Panc1 (cell line): Measurements from ENCODE around the gene RPS6KA3. TPM values are rescaled to one million over a fixed set of nuclear protein-coding genes. Genes with fewer than 3 reads are reported as not detected.

Source experiments
- ATAC-seq: fragments of 200-7000 bp; cut with Tn5 transposase; 2 replicates; pipeline ENCODE4 v1.9.1; 2020; ENCODE audit warnings: mild to moderate bottlenecking, moderate library complexity
- BruUV-seq: library from RNA; stranded (reverse); fragments of 400-500 nt; replicated peaks from 2 replicates; lab custom pipeline; 2021; lab: Mats Ljungman, UMichigan
- CTCF ChIA-PET: fragments of 300-600 bp; sonication (Branson Sonifier 250); formaldehyde crosslinking; loops from one replicate; lab custom pipeline; 2022; ENCODE audit warnings: antibody characterized with exemption; lab: Charles Lee
- POLR2A ChIA-PET: fragments of 300-600 bp; sonication (Branson Sonifier 250); formaldehyde crosslinking; loops from one replicate; lab custom pipeline; 2022; ENCODE audit warnings: antibody characterized with exemption; lab: Charles Lee
- DNase-seq: peaks from one replicate; pipeline ENCODE4 v3.0.0-alpha.2; 2010; ENCODE audit warnings: low read depth, low spot score
- H3K27ac ChIP-seq: 2 replicates; pipeline ENCODE4 v1.5.1; 2011; ENCODE audit warnings: mild to moderate bottlenecking, low read length, inconsistent platforms
- H3K27me3 ChIP-seq: fragments of 200-500 bp; sonication (Bioruptor generic); 2 replicates; pipeline ENCODE4 v1.6.0; 2014; ENCODE audit warnings: low read length, inconsistent platforms; ENCODE audit not compliant: control insufficient read depth, insufficient read depth
- H3K36me3 ChIP-seq: fragments of 200-500 bp; sonication (Bioruptor generic); 2 replicates; pipeline ENCODE4 v1.5.1; 2014; ENCODE audit warnings: inconsistent platforms, mild to moderate bottlenecking, low read length, moderate library complexity; ENCODE audit not compliant: control insufficient read depth, insufficient read depth
- H3K4me1 ChIP-seq: 2 replicates; pipeline ENCODE4 v1.5.1; 2011; ENCODE audit warnings: inconsistent platforms, mild to moderate bottlenecking, low read length, moderate library complexity; ENCODE audit not compliant: control insufficient read depth, insufficient read depth
- H3K4me3 ChIP-seq, 2 experiments: 2 replicates each; pipeline ENCODE4 v1.5.1; 2011 to 2012; ENCODE audit warnings: low read depth in 2 of 2, low read length in 2 of 2, mild to moderate bottlenecking in 2 of 2, inconsistent platforms in 1 of 2, moderate library complexity in 1 of 2
- H3K9me3 ChIP-seq: fragments of 200-500 bp; sonication (Bioruptor generic); 2 replicates; pipeline ENCODE4 v1.5.1; 2014; ENCODE audit warnings: low read depth, mild to moderate bottlenecking, inconsistent platforms, low read length, moderate library complexity; ENCODE audit not compliant: control insufficient read depth, insufficient read depth
- CTCF ChIP-seq: fragments of 450-650 bp; IDR thresholded peaks from 2 replicates; pipeline ENCODE4 v1.5.1; 2017; ENCODE audit warnings: mild to moderate bottlenecking
- POLR2AphosphoS5 ChIP-seq: IDR thresholded peaks from 2 replicates; pipeline ENCODE4 v1.6.1; 2012; ENCODE audit warnings: mild to moderate bottlenecking, low read depth, low read length, moderate library complexity
- SIN3A ChIP-seq: IDR thresholded peaks from 2 replicates; pipeline ENCODE4 v1.6.1; 2012; ENCODE audit warnings: low read depth, mild to moderate bottlenecking, low read length, moderate library complexity, borderline replicate concordance; ENCODE audit not compliant: insufficient read depth
- TCF7L2 ChIP-seq: IDR thresholded peaks from 2 replicates; pipeline ENCODE4 v1.6.1; 2011; ENCODE audit warnings: mild to moderate bottlenecking, low read depth, low read length, inconsistent platforms
- in situ Hi-C: cut with HindIII; loops from 2 replicates; pipeline ENCODE4 v1.10.0; 2016; ENCODE audit warnings: low sequenced_read_pairs, low pct_unique_long_range_greater_than_20kb
- intact Hi-C: fragments of 100-400 bp; cut with micrococcal nuclease; formaldehyde crosslinking; loops from one replicate; pipeline ENCODE4 v1.10.0; 2022; ENCODE audit not compliant: unreplicated experiment
- total RNA-seq: library from RNA; stranded (reverse); gene quantifications from one replicate; pipeline ENCODE4 v1.2.1, GENCODE V29; 2021; ENCODE audit not compliant: unreplicated experiment
- TF ChIP-seq, protein P1 (sequence below), 2 experiments: IDR thresholded peaks; 2 replicates each; pipeline ENCODE4 v1.6.1; 2011 to 2012; ENCODE audit warnings: low read depth in 2 of 2, control low read depth in 1 of 2, low read length in 1 of 2, mild to moderate bottlenecking in 1 of 2, moderate library complexity in 1 of 2; ENCODE audit not compliant: insufficient read depth in 1 of 2

Gene RPS6KA3
- total RNA-seq, 1 experiment from 2014 or later: 40.5 TPM

- ChIA-PET POLR2A (no interaction called here), CTCF (no interaction called here)
- Histone ChIP-seq H3K27me3 (no peaks in the 10 kb centered on the region), H3K27ac (no peak overlapping the region), H3K9me3 (no peaks in the 10 kb centered on the region), H3K4me1 (no peaks in the 10 kb centered on the region), H3K4me3 (no peak overlapping the region), H3K36me3 (no peaks in the 10 kb centered on the region; the same call in none of the 2 replicates)
- TF ChIP-seq, protein P1, sequence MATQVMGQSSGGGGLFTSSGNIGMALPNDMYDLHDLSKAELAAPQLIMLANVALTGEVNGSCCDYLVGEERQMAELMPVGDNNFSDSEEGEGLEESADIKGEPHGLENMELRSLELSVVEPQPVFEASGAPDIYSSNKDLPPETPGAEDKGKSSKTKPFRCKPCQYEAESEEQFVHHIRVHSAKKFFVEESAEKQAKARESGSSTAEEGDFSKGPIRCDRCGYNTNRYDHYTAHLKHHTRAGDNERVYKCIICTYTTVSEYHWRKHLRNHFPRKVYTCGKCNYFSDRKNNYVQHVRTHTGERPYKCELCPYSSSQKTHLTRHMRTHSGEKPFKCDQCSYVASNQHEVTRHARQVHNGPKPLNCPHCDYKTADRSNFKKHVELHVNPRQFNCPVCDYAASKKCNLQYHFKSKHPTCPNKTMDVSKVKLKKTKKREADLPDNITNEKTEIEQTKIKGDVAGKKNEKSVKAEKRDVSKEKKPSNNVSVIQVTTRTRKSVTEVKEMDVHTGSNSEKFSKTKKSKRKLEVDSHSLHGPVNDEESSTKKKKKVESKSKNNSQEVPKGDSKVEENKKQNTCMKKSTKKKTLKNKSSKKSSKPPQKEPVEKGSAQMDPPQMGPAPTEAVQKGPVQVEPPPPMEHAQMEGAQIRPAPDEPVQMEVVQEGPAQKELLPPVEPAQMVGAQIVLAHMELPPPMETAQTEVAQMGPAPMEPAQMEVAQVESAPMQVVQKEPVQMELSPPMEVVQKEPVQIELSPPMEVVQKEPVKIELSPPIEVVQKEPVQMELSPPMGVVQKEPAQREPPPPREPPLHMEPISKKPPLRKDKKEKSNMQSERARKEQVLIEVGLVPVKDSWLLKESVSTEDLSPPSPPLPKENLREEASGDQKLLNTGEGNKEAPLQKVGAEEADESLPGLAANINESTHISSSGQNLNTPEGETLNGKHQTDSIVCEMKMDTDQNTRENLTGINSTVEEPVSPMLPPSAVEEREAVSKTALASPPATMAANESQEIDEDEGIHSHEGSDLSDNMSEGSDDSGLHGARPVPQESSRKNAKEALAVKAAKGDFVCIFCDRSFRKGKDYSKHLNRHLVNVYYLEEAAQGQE (IDR thresholded peaks at IDR 0.05; ENCODE audit: insufficient read depth in 1 of 2, low read depth in 2 of 2, low read length in 1 of 2): no peak
- TF ChIP-seq SIN3A: no peak
- no peak for TF ChIP-seq TCF7L2
- TF ChIP-seq POLR2AphosphoS5: no peak
- TF ChIP-seq CTCF: no peak
- intact Hi-C loops: no loop called here
- DNase-seq (no peak), ATAC-seq (no peak)
- in situ Hi-C loops: no loop called here
- BruUV-seq: no TSS peak
These were observed 141.7 kb downstream of the RPS6KA3 start for GRCh38 chrX:20124964-20125363.

- no TSS peak for BruUV-seq
- no peak for TF ChIP-seq CTCF
- no peak for TF ChIP-seq POLR2AphosphoS5
- no peak for TF ChIP-seq TCF7L2
- TF ChIP-seq, protein P1 (IDR thresholded peaks at IDR 0.05; ENCODE audit: insufficient read depth in 1 of 2, low read depth in 2 of 2, low read length in 1 of 2): no peak
- TF ChIP-seq SIN3A: no peak
- H3K4me1 ChIP-seq: no peaks in the 10 kb centered on the region
- no peaks in the 10 kb centered on the region for H3K9me3 ChIP-seq
- H3K36me3 ChIP-seq: no peaks in the 10 kb centered on the region
- no peak for DNase-seq
- intact Hi-C loops (no loop called here), in situ Hi-C loops (no loop called here)
- H3K27me3 ChIP-seq: no peaks in the 10 kb centered on the region
- ChIA-PET POLR2A (no interaction called here), CTCF (no interaction called here)
- no peak for ATAC-seq
- no peak overlapping the region for H3K27ac ChIP-seq
- H3K4me3 ChIP-seq: no peak overlapping the region
These were observed 148.5 kb downstream of the RPS6KA3 start for GRCh38 chrX:20118065-20118824.
